Measurements from ENCODE around the gene ACKR4. TPM values are rescaled to one million over a fixed set of nuclear protein-coding genes. Genes with fewer than 3 reads are reported as not detected.

Gene ACKR4
- total RNA-seq, 2 experiments from 2014 or later, result not detected

- Mint-ChIP-seq H3K27me3 (ENCODE audit: low read depth) (no peaks in the 10 kb centered on the region), H3K36me3 (ENCODE audit: low read depth) (peaks cover 2% of the 10 kb centered on the region), H3K4me3 (no peak overlapping the region), H3K9me3 (no peaks in the 10 kb centered on the region), H3K27ac (no peak overlapping the region), H3K4me1 (ENCODE audit: low read depth) (peaks cover 2% of the 10 kb centered on the region)
- DNase-seq, result no peak
- intact Hi-C loops (cut with micrococcal nuclease), result loop anchor here (10.0 kb wide), 2 partner anchors 385 to 775 kb away; partner anchors contain the start of gene TMEM108
- CTCF ChIA-PET, result interaction anchor here (1.3 kb wide), 1 partner anchor 114 kb away, joined by 7 read pairs; no protein-coding TSS in a partner anchor
These were observed 53.1 kb downstream of the ACKR4 start for GRCh38 chr3:132650153-132650552.

Other genes starting within 250 kb of the ACKR4 start
- 10 to 100 TPM; 32.8 to 33.6 TPM for gene DNAJC13, start 179.8 kb upstream of the ACKR4 start, total RNA-seq
- 10 to 100 TPM; 11.2 to 11.4 TPM for gene ACAD11, start 62.5 kb downstream of the ACKR4 start, total RNA-seq
- 10 to 100 TPM; 40.8 to 40.9 TPM for gene UBA5, start 63.1 kb downstream of the ACKR4 start, total RNA-seq
- gene NPHP3, start 125.1 kb downstream of the ACKR4 start, total RNA-seq, result 10 to 100 TPM; 11.4 to 11.6 TPM